Fibroblast of the aortic adventitia (primary cell): ENCODE results near the gene DZIP3. TPM values are rescaled to one million over a fixed set of nuclear protein-coding genes. Genes with fewer than 3 reads are reported as not detected.
"Not testable (repeated sequence)": the region's sequence is repeated elsewhere in the genome, so short reads cannot be mapped to it uniquely, and the experiment has no call there.

Experiments
- DNase-seq: peaks from one replicate; pipeline ENCODE4 v3.0.0-alpha.2; 2010; ENCODE audit warnings: low read depth
- H3K4me3 ChIP-seq: 2 replicates; pipeline ENCODE4 v1.5.1; 2011; ENCODE audit warnings: low read depth, mild to moderate bottlenecking, control low read depth, low read length, moderate library complexity
- CTCF ChIP-seq: IDR thresholded peaks from 2 replicates; pipeline ENCODE4 v1.5.1; 2011; ENCODE audit warnings: mild to moderate bottlenecking, low read length, control low read depth, inconsistent platforms; ENCODE audit not compliant: insufficient read depth
- total RNA-seq: library from RNA; depleted of rRNA; stranded (reverse); fragments of >200 nt; gene quantifications from 2 replicates; pipeline ENCODE4 v1.2.3, GENCODE V29; 2012; ENCODE audit warnings: low replicate concordance

DZIP3 gene
- total RNA-seq, 1 donor, result 16.7 TPM

GRCh38 chr3:108669208-108669607 is 79.7 kb downstream of the DZIP3 start:
- no peak for TF ChIP-seq CTCF
- no peak for DNase-seq
- H3K4me3 ChIP-seq, result no peak overlapping the region

- no peak for TF ChIP-seq CTCF
- DNase-seq, result no peak
- H3K4me3 ChIP-seq, result no peak overlapping the region
These were observed 83.2 kb downstream of the DZIP3 start for GRCh38 chr3:108672701-108673100.

- no peak for DNase-seq
- no peak for TF ChIP-seq CTCF
- no peak overlapping the region for H3K4me3 ChIP-seq
These were observed 84.6 kb downstream of the DZIP3 start for GRCh38 chr3:108673988-108674661.

- DNase-seq, result no peak
- no peak for TF ChIP-seq CTCF
- no peak overlapping the region for H3K4me3 ChIP-seq
These were observed 88.3 kb downstream of the DZIP3 start for GRCh38 chr3:108677811-108678210.

- H3K4me3 ChIP-seq, DNase-seq: not testable (repeated sequence)
These were observed 102.8 kb downstream of the DZIP3 start for GRCh38 chr3:108692286-108692685.

- TF ChIP-seq CTCF, result no peak
- no peak overlapping the region for H3K4me3 ChIP-seq
- DNase-seq, result no peak
These were observed 108.9 kb downstream of the DZIP3 start for GRCh38 chr3:108698461-108698860.

- TF ChIP-seq CTCF, result no peak
- no peak overlapping the region for H3K4me3 ChIP-seq
- no peak for DNase-seq
These were observed 115.5 kb downstream of the DZIP3 start for GRCh38 chr3:108705045-108705444.
